Measurements from ENCODE around the gene RAB44.

Gene RAB44

GRCh38 chr6:36659271-36659670 lies 38.4 kb upstream of the RAB44 start:
- DNase-seq (ENCODE audit: low read depth), result no peak
- no peak overlapping the region for H3K4me3 ChIP-seq (ENCODE audit: low read depth, low read length)
- no peak for TF ChIP-seq MAX (IDR thresholded peaks at IDR 0.05; ENCODE audit: low read depth, low read length)
- no peak for TF ChIP-seq MYC (IDR thresholded peaks at IDR 0.05; ENCODE audit: low read depth, low read length)
- no peak for TF ChIP-seq POLR2A (IDR thresholded peaks at IDR 0.05; ENCODE audit: extremely low read depth, insufficient read length)
- TF ChIP-seq, protein P1, sequence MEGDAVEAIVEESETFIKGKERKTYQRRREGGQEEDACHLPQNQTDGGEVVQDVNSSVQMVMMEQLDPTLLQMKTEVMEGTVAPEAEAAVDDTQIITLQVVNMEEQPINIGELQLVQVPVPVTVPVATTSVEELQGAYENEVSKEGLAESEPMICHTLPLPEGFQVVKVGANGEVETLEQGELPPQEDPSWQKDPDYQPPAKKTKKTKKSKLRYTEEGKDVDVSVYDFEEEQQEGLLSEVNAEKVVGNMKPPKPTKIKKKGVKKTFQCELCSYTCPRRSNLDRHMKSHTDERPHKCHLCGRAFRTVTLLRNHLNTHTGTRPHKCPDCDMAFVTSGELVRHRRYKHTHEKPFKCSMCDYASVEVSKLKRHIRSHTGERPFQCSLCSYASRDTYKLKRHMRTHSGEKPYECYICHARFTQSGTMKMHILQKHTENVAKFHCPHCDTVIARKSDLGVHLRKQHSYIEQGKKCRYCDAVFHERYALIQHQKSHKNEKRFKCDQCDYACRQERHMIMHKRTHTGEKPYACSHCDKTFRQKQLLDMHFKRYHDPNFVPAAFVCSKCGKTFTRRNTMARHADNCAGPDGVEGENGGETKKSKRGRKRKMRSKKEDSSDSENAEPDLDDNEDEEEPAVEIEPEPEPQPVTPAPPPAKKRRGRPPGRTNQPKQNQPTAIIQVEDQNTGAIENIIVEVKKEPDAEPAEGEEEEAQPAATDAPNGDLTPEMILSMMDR (IDR thresholded peaks at IDR 0.05; ENCODE audit: low read depth, low read length), result no peak

- DNase-seq (ENCODE audit: low read depth), result no peak
- no peak overlapping the region for H3K4me3 ChIP-seq (ENCODE audit: low read depth, low read length)
- no peak for TF ChIP-seq MYC (IDR thresholded peaks at IDR 0.05; ENCODE audit: low read depth, low read length)
- no peak for TF ChIP-seq POLR2A (IDR thresholded peaks at IDR 0.05; ENCODE audit: extremely low read depth, insufficient read length)
- TF ChIP-seq MAX (IDR thresholded peaks at IDR 0.05; ENCODE audit: low read depth, low read length), result no peak
- TF ChIP-seq, protein P1 (IDR thresholded peaks at IDR 0.05; ENCODE audit: low read depth, low read length), result no peak
Measured at GRCh38 chr6:36660771-36661471, 36.7 kb upstream of the RAB44 start.

DNA sequence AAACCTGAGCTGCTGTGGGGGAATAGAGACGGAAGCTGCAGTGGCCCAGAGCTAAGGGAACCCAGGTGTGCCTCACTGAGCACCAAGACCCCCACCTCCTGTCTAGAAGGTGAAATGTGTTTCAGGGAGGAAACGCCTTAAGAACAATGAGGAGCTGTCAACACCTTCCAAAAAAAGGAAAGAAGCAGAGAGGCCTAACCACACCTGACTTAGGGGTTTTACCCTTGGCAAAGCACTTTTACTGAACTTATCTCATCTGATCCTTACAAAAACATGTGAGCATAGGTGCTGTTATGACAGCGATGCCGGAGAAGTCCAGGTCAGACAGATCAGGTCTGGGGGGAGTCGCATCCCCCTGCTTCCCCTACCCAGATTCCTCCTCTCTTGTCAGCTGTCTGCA lies 35.2 kb upstream of the RAB44 start:
- TF ChIP-seq MYC (IDR thresholded peaks at IDR 0.05; ENCODE audit: low read depth, low read length) (no peak), MAX (IDR thresholded peaks at IDR 0.05; ENCODE audit: low read depth, low read length) (no peak), POLR2A (IDR thresholded peaks at IDR 0.05; ENCODE audit: extremely low read depth, insufficient read length) (no peak)
- TF ChIP-seq, protein P1 (IDR thresholded peaks at IDR 0.05; ENCODE audit: low read depth, low read length), result no peak
- no peak for DNase-seq (ENCODE audit: low read depth)
- no peak overlapping the region for H3K4me3 ChIP-seq (ENCODE audit: low read depth, low read length)

DNA sequence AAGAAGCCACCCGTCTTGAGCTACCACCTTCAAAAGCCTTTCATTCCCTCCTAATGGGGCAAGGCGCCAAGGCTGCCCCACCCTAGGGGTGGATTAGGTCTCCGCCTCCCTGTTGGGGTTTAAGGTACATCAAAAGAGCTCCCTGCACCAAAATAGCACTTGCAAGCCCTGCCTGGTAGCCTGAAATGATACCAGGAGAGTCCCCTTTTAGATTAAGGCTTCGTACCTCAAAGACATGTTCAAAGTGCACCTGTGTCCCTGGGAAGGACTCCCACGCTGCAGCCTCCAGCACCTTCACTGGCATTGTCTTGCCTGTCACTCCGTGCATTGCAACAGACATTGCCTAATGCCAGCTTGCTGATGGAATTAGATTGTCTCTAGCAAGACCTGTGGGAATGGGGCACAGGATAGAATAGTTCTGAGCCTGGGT lies 34.8 kb upstream of the RAB44 start:
- peak; percentile 52 for DNase-seq (ENCODE audit: low read depth)
- TF ChIP-seq MAX (IDR thresholded peaks at IDR 0.05; ENCODE audit: low read depth, low read length) (no peak), MYC (IDR thresholded peaks at IDR 0.05; ENCODE audit: low read depth, low read length) (no peak), POLR2A (IDR thresholded peaks at IDR 0.05; ENCODE audit: extremely low read depth, insufficient read length) (no peak)
- TF ChIP-seq, protein P1 (IDR thresholded peaks at IDR 0.05; ENCODE audit: low read depth, low read length), result no peak
- no peak overlapping the region for H3K4me3 ChIP-seq (ENCODE audit: low read depth, low read length)

DNA sequence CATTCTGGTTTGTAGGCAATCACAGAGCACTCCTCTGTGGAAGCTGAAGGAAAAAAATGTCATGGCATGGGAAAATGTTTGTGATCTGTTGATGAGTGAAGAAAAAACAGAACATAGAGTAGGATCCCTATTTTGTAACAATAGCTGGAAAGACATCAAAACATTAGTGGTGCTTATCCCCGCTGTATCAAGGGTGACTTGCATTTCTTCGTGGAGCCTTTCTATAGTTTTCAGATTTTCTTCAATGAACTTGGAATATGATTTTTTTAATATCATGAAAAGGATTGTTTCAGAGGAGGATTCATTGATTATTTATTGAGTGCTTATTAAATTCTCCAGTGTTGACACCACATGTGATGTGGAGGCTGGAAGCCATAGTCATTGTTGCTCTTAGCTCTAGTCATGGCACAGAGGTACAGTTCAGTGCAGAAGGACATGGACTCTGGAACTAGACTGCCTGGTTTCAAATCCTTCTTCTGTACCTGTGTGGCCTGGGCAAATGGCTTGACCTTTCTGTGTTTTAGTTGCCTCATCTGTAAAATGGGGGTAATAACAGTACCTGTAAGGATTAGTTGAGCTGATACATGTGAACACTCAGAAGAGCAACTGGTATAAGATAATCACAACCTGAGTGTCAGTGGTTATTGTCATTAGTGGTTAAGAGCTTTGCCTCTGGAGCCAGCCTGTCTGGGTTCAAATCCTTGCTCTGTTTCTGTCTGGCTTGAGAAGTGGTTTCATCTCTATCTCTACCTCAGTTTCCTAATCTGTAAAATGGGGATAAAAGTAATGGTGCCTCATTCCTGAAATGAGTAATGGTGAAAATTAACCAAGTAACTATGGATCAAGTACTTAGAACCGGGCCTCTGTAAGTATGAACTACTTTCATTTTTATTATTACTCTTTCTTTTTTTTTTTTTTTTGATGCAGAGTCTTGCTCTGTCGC lies 33.9 kb upstream of the RAB44 start:
- H3K4me3 ChIP-seq (ENCODE audit: low read depth, low read length), result no peak overlapping the region
- DNase-seq (ENCODE audit: low read depth), result no peak
- TF ChIP-seq MAX (IDR thresholded peaks at IDR 0.05; ENCODE audit: low read depth, low read length), result no peak
- TF ChIP-seq MYC (IDR thresholded peaks at IDR 0.05; ENCODE audit: low read depth, low read length), result no peak
- TF ChIP-seq, protein P1 (IDR thresholded peaks at IDR 0.05; ENCODE audit: low read depth, low read length), result no peak
- TF ChIP-seq POLR2A (IDR thresholded peaks at IDR 0.05; ENCODE audit: extremely low read depth, insufficient read length), result no peak
